Adipocyte (in vitro differentiated cells): ENCODE data around the gene PIP5K1B.

Source experiments
- DNase-seq: peaks from one replicate; pipeline ENCODE4 v3.0.0-alpha.2; 2015; ENCODE audit warnings: low read depth
- H3K27me3 ChIP-seq: replicated peaks from 2 replicates; pipeline ENCODE4 v1.7.0; 2013; ENCODE audit warnings: mild to moderate bottlenecking, low read length, moderate library complexity; ENCODE audit not compliant: control insufficient read depth, insufficient read depth
- H3K36me3 ChIP-seq: 2 replicates; pipeline ENCODE4 v1.7.0; 2013; ENCODE audit warnings: low read length, mild to moderate bottlenecking, moderate library complexity; ENCODE audit not compliant: control insufficient read depth, insufficient read depth, severe bottlenecking
- H3K4me1 ChIP-seq: 2 replicates; pipeline ENCODE4 v1.7.0; 2013; ENCODE audit warnings: mild to moderate bottlenecking, low read length, moderate library complexity; ENCODE audit not compliant: control insufficient read depth, insufficient read depth
- H3K4me3 ChIP-seq: 2 replicates; pipeline ENCODE4 v1.7.0; 2013; ENCODE audit warnings: mild to moderate bottlenecking, low read length, moderate library complexity
- H3K9ac ChIP-seq: 2 replicates; pipeline ENCODE4 v1.7.0; 2013; ENCODE audit warnings: mild to moderate bottlenecking, low read length, moderate library complexity
- H3K9me3 ChIP-seq: 2 replicates; pipeline ENCODE4 v1.7.0; 2013; ENCODE audit warnings: mild to moderate bottlenecking, low read length, moderate library complexity; ENCODE audit not compliant: control insufficient read depth

The PIP5K1B gene

DNA sequence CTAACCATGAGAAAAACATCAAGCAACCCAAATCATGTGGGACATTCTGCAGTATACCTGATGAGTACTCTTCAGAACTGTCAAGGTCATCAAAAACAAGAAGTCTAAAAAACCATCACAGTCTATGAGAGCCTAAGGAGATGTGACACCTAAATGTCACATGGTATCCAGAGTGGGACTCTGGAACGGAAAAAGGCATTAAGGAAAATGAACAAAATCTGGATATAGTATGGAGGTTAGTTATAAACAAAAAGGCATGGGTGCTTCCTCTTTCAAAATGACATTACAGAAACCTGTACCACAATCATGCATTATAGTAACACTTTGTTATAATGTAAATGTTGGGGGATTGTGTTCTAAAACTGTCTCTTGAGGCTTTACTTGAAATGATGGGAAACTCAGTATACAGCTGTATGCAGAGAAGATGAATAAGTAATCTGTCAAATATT lies 261.5 kb downstream of the PIP5K1B start:
- no peaks in the 10 kb centered on the region for H3K4me1 ChIP-seq
- no peak overlapping the region for H3K9ac ChIP-seq
- no peaks in the 10 kb centered on the region for H3K9me3 ChIP-seq
- peaks cover 16% of the 10 kb centered on the region for H3K27me3 ChIP-seq
- H3K36me3 ChIP-seq = no peaks in the 10 kb centered on the region
- DNase-seq = no peak
- H3K4me3 ChIP-seq = no peak overlapping the region

DNA sequence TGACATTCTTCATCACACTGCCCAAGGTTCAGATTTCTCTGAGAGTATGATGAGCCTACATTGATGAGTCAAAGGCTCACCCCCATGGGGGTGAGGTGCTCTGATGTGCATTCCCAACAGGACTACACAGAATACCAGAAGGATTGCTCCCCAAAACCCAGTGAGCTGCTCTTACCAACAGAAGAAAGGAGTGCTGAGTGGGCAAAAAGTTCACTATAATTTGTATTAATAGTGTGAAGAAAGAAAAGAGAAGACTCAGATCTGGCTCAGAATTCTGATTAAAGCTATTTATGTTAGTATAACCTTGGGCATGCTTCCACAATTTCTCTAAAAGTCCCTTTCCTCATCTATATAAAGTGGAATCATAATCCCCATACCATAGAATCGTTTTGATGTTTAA lies 262.8 kb downstream of the PIP5K1B start:
- Histone ChIP-seq H3K4me3 (no peak overlapping the region), H3K9me3 (no peaks in the 10 kb centered on the region), H3K27me3 (peaks cover 15% of the 10 kb centered on the region), H3K4me1 (no peaks in the 10 kb centered on the region), H3K9ac (no peak overlapping the region), H3K36me3 (no peaks in the 10 kb centered on the region)
- DNase-seq = no peak

DNA sequence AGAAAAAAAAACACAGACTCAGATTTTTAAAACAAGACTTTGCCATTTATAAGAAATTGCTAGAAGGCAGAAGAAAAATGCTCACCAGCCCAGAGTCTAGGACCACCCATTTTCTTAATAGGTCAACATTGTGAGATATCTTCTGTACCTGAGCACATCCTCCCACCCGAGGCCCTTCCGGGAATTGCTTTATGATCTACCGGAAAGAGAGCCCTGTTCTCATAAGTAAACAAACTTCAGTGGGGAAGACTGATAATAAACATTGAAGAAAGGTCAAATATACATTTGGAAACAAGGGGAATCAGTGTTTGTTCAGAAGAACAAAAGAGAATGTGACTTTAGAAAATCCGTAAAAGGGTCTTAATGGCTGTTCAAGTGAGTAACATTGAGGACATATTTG lies 264.5 kb downstream of the PIP5K1B start:
- no peaks in the 10 kb centered on the region for H3K4me1 ChIP-seq
- H3K4me3 ChIP-seq = no peak overlapping the region
- no peaks in the 10 kb centered on the region for H3K9me3 ChIP-seq
- H3K36me3 ChIP-seq = no peaks in the 10 kb centered on the region
- H3K9ac ChIP-seq = no peak overlapping the region
- peaks cover 13% of the 10 kb centered on the region for H3K27me3 ChIP-seq
- DNase-seq = no peak

DNA sequence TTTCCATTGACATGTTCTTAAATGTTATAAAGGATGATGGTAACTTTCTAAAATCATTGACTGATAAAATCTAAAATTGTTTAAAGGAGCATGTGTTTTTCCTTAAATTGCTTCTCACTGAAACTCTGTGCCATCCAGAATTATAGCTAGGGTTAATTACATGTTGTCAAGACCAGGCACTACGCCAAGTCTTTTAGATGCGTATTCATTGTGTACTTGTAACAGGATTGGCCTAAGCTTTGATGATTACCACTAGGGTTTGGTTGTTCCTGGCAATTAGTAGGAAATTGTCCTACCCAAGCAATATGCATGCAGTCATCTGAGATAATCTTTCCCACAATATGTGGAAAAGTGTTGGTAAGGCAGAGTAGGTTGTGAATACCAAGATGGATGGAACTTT lies 265.1 kb downstream of the PIP5K1B start:
- H3K4me1 ChIP-seq = no peaks in the 10 kb centered on the region
- H3K9me3 ChIP-seq = no peaks in the 10 kb centered on the region
- no peak for DNase-seq

DNA sequence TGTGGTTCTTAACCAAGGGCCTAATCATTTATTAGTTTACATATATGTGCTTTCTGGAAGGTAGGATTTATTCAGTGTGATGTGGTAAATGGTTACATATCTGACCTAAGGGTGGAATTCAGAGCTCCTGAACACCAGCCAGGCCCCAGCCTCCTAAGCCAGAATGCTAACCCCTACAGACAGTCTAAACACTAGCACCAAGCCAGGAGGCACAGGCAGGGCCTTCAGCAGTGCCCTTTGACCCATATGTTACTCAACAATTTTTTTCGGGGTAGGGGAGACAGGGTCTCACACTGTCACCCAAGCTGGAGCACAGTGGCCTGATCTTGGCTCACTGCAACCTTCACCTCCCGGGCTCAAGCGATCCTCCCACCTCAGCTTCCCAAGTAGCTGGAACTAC lies 268.6 kb downstream of the PIP5K1B start:
- H3K9me3 ChIP-seq = no peaks in the 10 kb centered on the region
- H3K9ac ChIP-seq = no peak overlapping the region
- H3K4me3 ChIP-seq = no peak overlapping the region
- DNase-seq = no peak
- no peaks in the 10 kb centered on the region for H3K4me1 ChIP-seq
- no peaks in the 10 kb centered on the region for H3K36me3 ChIP-seq
- H3K27me3 ChIP-seq = no peaks in the 10 kb centered on the region

More for the DNA sequence above, 265.1 kb downstream of the PIP5K1B start:
- Histone ChIP-seq H3K9ac (no peak overlapping the region), H3K36me3 (no peaks in the 10 kb centered on the region), H3K4me3 (no peak overlapping the region), H3K27me3 (peaks cover 10% of the 10 kb centered on the region)

DNA sequence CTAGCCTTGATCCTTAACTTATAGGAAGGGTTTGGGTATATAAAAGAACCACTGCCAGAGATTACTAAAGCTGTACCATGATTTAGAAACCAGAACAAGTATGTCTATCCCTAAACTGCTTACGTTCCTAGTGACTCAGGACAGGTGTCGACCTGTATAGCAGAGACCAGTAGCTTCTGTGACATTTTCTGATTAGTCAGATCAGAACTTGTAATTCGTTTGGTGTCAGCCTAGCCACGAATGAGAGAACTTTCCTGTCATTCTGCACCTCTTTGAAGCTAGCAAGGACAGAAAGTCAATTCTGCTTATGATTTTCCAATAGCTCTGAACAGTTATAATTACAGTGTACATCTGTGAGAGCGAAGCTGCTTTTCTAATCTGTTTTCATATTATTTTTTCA lies 269.4 kb downstream of the PIP5K1B start:
- no peak for DNase-seq
- Histone ChIP-seq H3K9me3 (no peaks in the 10 kb centered on the region), H3K36me3 (no peaks in the 10 kb centered on the region), H3K4me1 (no peaks in the 10 kb centered on the region), H3K4me3 (no peak overlapping the region), H3K9ac (no peak overlapping the region), H3K27me3 (no peaks in the 10 kb centered on the region)

DNA sequence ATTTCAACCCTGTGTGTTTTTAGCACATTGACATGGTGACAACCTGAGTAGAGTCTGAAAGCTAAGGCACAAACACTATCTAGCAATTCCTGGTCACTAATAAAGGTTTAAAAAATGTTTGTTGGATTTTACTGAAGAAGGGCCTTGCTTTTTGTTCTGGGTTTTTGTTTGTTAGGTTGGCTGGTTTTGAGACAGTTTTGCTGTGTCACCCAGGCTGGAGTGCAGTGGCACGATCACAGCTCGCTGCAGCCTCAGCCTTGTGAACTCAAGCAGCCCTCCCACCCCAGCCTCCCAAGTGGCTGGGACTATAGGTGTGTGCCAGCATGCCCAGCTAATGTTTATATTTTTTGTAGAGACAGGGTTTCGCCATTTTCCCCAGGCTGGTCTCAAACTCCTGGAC lies 269.9 kb downstream of the PIP5K1B start:
- no peak for DNase-seq
- Histone ChIP-seq H3K9ac (no peak overlapping the region), H3K4me1 (no peaks in the 10 kb centered on the region), H3K27me3 (no peaks in the 10 kb centered on the region), H3K36me3 (no peaks in the 10 kb centered on the region), H3K9me3 (no peaks in the 10 kb centered on the region), H3K4me3 (no peak overlapping the region)

DNA sequence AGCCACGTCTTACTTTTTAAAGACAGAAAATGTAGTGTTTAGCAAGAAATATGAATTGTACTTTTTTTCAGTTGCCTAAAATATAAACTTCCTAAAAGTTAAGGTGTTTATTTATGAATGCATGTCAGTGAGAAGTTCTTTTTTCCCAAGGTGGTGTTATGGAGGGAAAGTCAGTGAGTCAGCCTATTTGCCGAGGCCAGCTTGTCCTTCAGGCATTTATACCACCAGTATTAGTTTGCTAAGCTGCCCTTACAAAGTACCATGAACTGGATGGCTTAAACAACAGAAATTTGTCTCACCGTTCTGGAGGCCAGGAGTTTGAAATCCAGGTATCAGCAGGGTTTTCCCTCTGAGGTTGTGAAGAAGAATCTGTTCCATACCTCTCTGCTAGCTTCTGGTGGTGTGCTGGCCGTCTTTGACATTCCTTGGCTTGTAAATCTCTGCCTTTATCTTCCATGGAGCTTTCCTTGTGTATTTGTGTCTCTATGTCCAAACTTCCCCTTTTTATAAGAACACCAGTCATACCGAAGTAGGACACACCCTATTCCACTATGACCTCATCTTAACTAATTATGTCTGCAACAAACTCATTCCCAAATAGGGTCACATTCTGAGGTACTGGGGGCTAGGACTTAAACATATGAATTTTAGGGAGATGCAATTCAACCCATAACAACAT lies 270.5 kb downstream of the PIP5K1B start:
- Histone ChIP-seq H3K27me3 (no peaks in the 10 kb centered on the region), H3K9ac (no peak overlapping the region), H3K36me3 (no peaks in the 10 kb centered on the region), H3K4me1 (no peaks in the 10 kb centered on the region), H3K4me3 (no peak overlapping the region), H3K9me3 (no peaks in the 10 kb centered on the region)
- no peak for DNase-seq

DNA sequence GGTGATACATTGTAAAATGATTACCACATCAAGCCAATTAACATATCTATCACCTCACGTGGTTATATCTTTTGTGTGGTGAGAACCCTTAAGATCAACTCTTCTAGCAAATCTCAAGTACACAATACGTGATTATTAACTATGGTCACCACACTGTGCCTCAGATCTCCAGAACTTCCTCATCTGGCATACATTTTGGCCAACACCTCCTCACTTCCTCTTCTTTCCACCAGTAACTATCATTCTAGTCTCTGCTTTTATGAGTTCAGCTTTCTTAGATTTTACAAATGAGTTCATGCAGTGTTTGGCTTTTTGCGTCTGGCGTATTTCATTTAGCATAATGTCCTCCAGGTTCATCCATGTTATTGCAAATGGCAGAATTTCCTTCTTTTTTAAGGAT lies 273.0 kb downstream of the PIP5K1B start:
- Histone ChIP-seq H3K9ac (no peak overlapping the region), H3K36me3 (no peaks in the 10 kb centered on the region), H3K4me1 (no peaks in the 10 kb centered on the region), H3K27me3 (peaks cover 7% of the 10 kb centered on the region), H3K9me3 (no peaks in the 10 kb centered on the region), H3K4me3 (no peak overlapping the region)
- DNase-seq = no peak

DNA sequence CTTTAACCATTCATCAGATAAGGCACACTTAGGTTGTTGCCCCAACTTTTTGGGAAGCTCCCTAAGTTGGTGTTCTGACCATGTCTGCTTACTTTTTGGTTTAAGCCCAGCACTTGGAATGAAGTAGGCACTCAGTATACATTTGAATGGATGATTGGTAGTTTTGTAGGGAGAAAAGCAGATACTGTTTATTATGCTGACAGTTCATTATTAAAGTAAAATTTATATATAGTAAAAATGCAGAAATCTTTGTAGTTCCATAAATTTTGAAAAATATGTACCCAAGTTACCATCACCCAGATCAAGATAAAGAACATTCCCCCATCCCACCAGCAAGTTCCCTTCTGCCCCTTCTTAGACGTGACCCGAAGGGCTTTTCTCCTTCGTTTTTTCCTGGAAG lies 273.5 kb downstream of the PIP5K1B start:
- no peak overlapping the region for H3K9ac ChIP-seq
- H3K4me1 ChIP-seq = no peaks in the 10 kb centered on the region
- peaks cover 7% of the 10 kb centered on the region for H3K27me3 ChIP-seq
- H3K9me3 ChIP-seq = no peaks in the 10 kb centered on the region
- H3K36me3 ChIP-seq = no peaks in the 10 kb centered on the region
- H3K4me3 ChIP-seq = no peak overlapping the region
- no peak for DNase-seq

DNA sequence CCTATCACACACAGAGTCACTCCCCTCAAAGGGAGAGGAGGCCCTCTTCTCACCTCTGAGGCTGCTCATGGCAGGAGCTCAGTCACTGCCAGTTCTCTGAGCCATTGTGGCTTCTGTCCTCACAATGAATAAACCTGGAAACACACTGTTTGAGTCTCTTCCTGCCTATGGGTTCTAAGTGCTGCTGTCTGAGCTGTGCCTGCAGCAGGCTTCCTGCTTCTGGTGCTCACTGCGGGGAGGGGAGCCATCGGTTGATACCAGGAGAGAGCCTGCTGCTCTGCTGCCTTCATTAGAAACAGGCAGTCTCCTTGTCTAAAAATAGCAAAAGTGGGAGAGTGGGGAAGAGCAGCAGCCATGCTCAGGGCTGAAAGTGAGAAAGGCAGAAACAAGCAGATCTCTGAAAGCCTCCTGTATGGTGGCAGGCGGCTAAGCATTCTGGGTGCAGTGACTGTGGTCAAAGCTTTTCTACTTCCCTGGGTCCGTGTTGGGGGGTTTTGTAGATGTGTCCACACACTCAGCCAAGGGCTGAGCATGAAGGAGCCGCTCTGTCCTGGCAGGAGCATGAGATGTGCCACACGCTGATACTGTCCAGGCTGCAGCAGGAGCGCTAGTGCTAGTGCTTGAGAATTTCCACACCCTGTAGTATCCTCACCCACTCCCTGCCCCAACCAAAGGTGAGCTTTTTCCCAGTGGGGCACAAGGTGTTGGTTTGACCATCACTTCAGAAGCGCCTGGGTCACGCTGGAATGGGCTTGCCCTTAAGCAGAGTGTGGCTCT lies 274.7 kb downstream of the PIP5K1B start:
- Histone ChIP-seq H3K4me3 (no peak overlapping the region), H3K4me1 (no peaks in the 10 kb centered on the region), H3K36me3 (no peaks in the 10 kb centered on the region), H3K9me3 (no peaks in the 10 kb centered on the region), H3K9ac (no peak overlapping the region), H3K27me3 (peaks cover 7% of the 10 kb centered on the region)
- DNase-seq = no peak
